Bronchial epithelial cell (primary cell): ENCODE data around the gene ANKRD33B. TPM values are rescaled to one million over a fixed set of nuclear protein-coding genes. Genes with fewer than 3 reads are reported as not detected.
"Not testable (repeated sequence)": the region's sequence is repeated elsewhere in the genome, so short reads cannot be mapped to it uniquely, and the experiment has no call there.

Experiments
- DNase-seq: peaks from one replicate; pipeline ENCODE4 v3.0.0-alpha.2; 2010; ENCODE audit warnings: low read depth
- FAIRE-seq: peaks from 2 replicates; lab custom pipeline; 2011; peaks lifted over from hg19 to GRCh38; lab: Jason Lieb, UNC
- H3K27me3 ChIP-seq: 2 replicates; pipeline ENCODE4 v1.5.1; 2011; ENCODE audit warnings: low read length; ENCODE audit not compliant: control insufficient read depth, insufficient read depth
- H3K36me3 ChIP-seq: 2 replicates; pipeline ENCODE4 v1.5.1; 2011; ENCODE audit warnings: low read length; ENCODE audit not compliant: control insufficient read depth, insufficient read depth
- H3K4me3 ChIP-seq: 2 replicates; pipeline ENCODE4 v1.5.1; 2011; ENCODE audit warnings: mild to moderate bottlenecking, low read depth, low read length, control low read depth
- CTCF ChIP-seq: IDR thresholded peaks from 2 replicates; pipeline ENCODE4 v1.5.1; 2011; ENCODE audit warnings: mild to moderate bottlenecking, moderate library complexity, low read length, control low read depth, inconsistent platforms; ENCODE audit not compliant: insufficient read depth, severe bottlenecking
- total RNA-seq: library from RNA; depleted of rRNA; stranded (reverse); fragments of >200 nt; gene quantifications from 2 replicates; pipeline ENCODE4 v1.2.1, GENCODE V29; 2014

Gene ANKRD33B
- total RNA-seq, 1 donor from 2014 or later: under 0.01 TPM

- Histone ChIP-seq H3K36me3 (no peaks in the 10 kb centered on the region), H3K27me3 (peaks cover 5% of the 10 kb centered on the region), H3K4me3 (peak overlapping the region; percentile 43)
- DNase-seq (no peak), FAIRE-seq (no peak)
- no peak for TF ChIP-seq CTCF
Measured at GRCh38 chr5:10564838-10565784, 1.2 kb downstream of the ANKRD33B start.

GRCh38 chr5:10565785-10566542, 2.1 kb downstream of the ANKRD33B start:
- Histone ChIP-seq H3K4me3 (no peak overlapping the region), H3K36me3 (no peaks in the 10 kb centered on the region), H3K27me3 (peaks cover 5% of the 10 kb centered on the region)
- FAIRE-seq (no peak), DNase-seq (no peak)
- no peak for TF ChIP-seq CTCF

- TF ChIP-seq CTCF: no peak
- no peaks in the 10 kb centered on the region for H3K36me3 ChIP-seq
- no peak for DNase-seq
- no peak for FAIRE-seq
- no peak overlapping the region for H3K4me3 ChIP-seq
- H3K27me3 ChIP-seq: peaks cover 5% of the 10 kb centered on the region
Measured at GRCh38 chr5:10566543-10567068, 2.7 kb downstream of the ANKRD33B start.

GRCh38 chr5:10567121-10567591, 3.3 kb downstream of the ANKRD33B start:
- DNase-seq: no peak
- Histone ChIP-seq H3K36me3 (no peaks in the 10 kb centered on the region), H3K27me3 (peaks cover 5% of the 10 kb centered on the region), H3K4me3 (no peak overlapping the region)
- no peak for TF ChIP-seq CTCF
- FAIRE-seq: no peak

- TF ChIP-seq CTCF: no peak
- DNase-seq (no peak), FAIRE-seq (no peak)
- Histone ChIP-seq H3K27me3 (peaks cover 4% of the 10 kb centered on the region), H3K36me3 (no peaks in the 10 kb centered on the region), H3K4me3 (no peak overlapping the region)
Measured at GRCh38 chr5:10567781-10568321, 4.0 kb downstream of the ANKRD33B start.

- not testable (repeated sequence) for H3K27me3 ChIP-seq, FAIRE-seq, DNase-seq, H3K4me3 ChIP-seq, H3K36me3 ChIP-seq
Measured at GRCh38 chr5:10570540-10570939, 6.7 kb downstream of the ANKRD33B start.
